K562 (cell line): ENCODE results near the gene RAB31. TPM values are rescaled to one million over a fixed set of nuclear protein-coding genes. Genes with fewer than 3 reads are reported as not detected.
A peak's percentile ranks its signal among the peaks of the same experiment; 100 is the strongest.

Source experiments
- ADNP ChIP-seq: fragments of 200-800 bp; sonication (Bioruptor generic); IDR thresholded peaks from 2 replicates; pipeline ENCODE4 v1.6.1; 2016; ENCODE audit warnings: missing genetic modification characterization, missing compliant biosample characterization
- ATF3 ChIP-seq, 2 experiments: fragments of 450-650 bp in 1 of 2; sonication (generic) in 1 of 2; formaldehyde crosslinking in 1 of 2; IDR thresholded peaks in 1 of 2; conservative IDR thresholded peaks in 1 of 2; 2 replicates each; pipeline versions ENCODE4 v1.6.1 to v1.8.1; 2016 to 2023; ENCODE audit warnings: mild to moderate bottlenecking in 2 of 2, moderate library complexity in 2 of 2, inconsistent platforms in 1 of 2, missing genetic modification reagents in 1 of 2
- CREB1 ChIP-seq, 2 experiments: sonication (generic) in 1 of 2; formaldehyde crosslinking in 1 of 2; IDR thresholded peaks; 2 replicates each; pipeline versions ENCODE4 v1.6.1 to v1.8.0; 2012 to 2022; ENCODE audit warnings: inconsistent platforms in 1 of 2, mild to moderate bottlenecking in 1 of 2, missing genetic modification reagents in 1 of 2, moderate library complexity in 1 of 2
- CTCF ChIP-seq, 3 experiments: IDR thresholded peaks in 2 of 3; conservative IDR thresholded peaks in 1 of 3; 2 replicates each; pipeline ENCODE4 v1.5.1; 2011 to 2012; ENCODE audit warnings: low read length in 3 of 3, mild to moderate bottlenecking in 3 of 3, control low read depth in 2 of 3, improper control_type of control experiment in 1 of 3, inconsistent platforms in 1 of 3, low read depth in 1 of 3, mixed read lengths in 1 of 3, moderate library complexity in 1 of 3; ENCODE audit not compliant: insufficient read depth in 2 of 3
- CUX1 ChIP-seq: fragments of 200-800 bp; sonication (Bioruptor generic); IDR thresholded peaks from 2 replicates; pipeline ENCODE4 v1.6.1; 2016; ENCODE audit warnings: missing genetic modification characterization, missing compliant biosample characterization
- DNMT1 ChIP-seq: fragments of 450-650 bp; IDR thresholded peaks from 2 replicates; pipeline ENCODE4 v1.6.1; 2016; ENCODE audit warnings: antibody characterized with exemption, mild to moderate bottlenecking
- ERF ChIP-seq: fragments of 450-650 bp; formaldehyde crosslinking; IDR thresholded peaks from 2 replicates; pipeline ENCODE4 v1.4.0; 2020; ENCODE audit warnings: mild to moderate bottlenecking, mixed read lengths
- GATAD2A ChIP-seq: fragments of 450-650 bp; IDR thresholded peaks from 2 replicates; pipeline ENCODE4 v1.6.1; 2017
- GATAD2B ChIP-seq: fragments of 450-650 bp; IDR thresholded peaks from 2 replicates; pipeline ENCODE4 v1.6.1; 2017; ENCODE audit warnings: mild to moderate bottlenecking, borderline replicate concordance
- MED1 ChIP-seq: sonication (generic); formaldehyde crosslinking; IDR thresholded peaks from 2 replicates; pipeline ENCODE4 v1.8.1; 2023; ENCODE audit warnings: missing genetic modification reagents, borderline replicate concordance
- MTF1 ChIP-seq: fragments of 250-450 bp; sonication (Bioruptor Pico); IDR thresholded peaks from 2 replicates; pipeline ENCODE4 v1.9.0; 2021; ENCODE audit warnings: moderate library complexity, mild to moderate bottlenecking, inconsistent platforms, borderline replicate concordance
- NFATC3 ChIP-seq: fragments of 450-650 bp; IDR thresholded peaks from 2 replicates; pipeline ENCODE4 v1.6.1; 2017; ENCODE audit warnings: mild to moderate bottlenecking
- NFE2 ChIP-seq: IDR thresholded peaks from 2 replicates; pipeline ENCODE4 v1.6.1; 2014; ENCODE audit warnings: antibody characterized with exemption, low read depth
- NR2F6 ChIP-seq: fragments of 450-650 bp; formaldehyde crosslinking; IDR thresholded peaks from 2 replicates; pipeline ENCODE4 v1.4.0; 2020; ENCODE audit warnings: mild to moderate bottlenecking
- SAP30 ChIP-seq: fragments of 200-600 bp; sonication (generic); IDR thresholded peaks from 2 replicates; pipeline ENCODE4 v1.6.1; 2012; ENCODE audit warnings: borderline replicate concordance, low read depth, mild to moderate bottlenecking, moderate library complexity, low read length, control low read depth, inconsistent platforms; ENCODE audit not compliant: insufficient read depth, poor library complexity, severe bottlenecking
- SPI1 ChIP-seq: IDR thresholded peaks from 2 replicates; pipeline ENCODE4 v1.6.1; 2011; ENCODE audit warnings: low read depth, low read length, control low read depth, borderline replicate concordance
- VEZF1 ChIP-seq: fragments of 200-800 bp; sonication (Bioruptor generic); IDR thresholded peaks from 2 replicates; pipeline ENCODE4 v1.6.1; 2017; ENCODE audit warnings: missing genetic modification characterization, missing compliant biosample characterization
- ZBTB17 ChIP-seq: fragments of 450-650 bp; formaldehyde crosslinking; IDR thresholded peaks from 2 replicates; pipeline ENCODE4 v1.4.0; 2020; ENCODE audit warnings: mild to moderate bottlenecking
- ZNF274 ChIP-seq: IDR thresholded peaks from 2 replicates; pipeline ENCODE4 v1.6.1; 2011; ENCODE audit warnings: low read depth, mild to moderate bottlenecking, low read length, moderate library complexity, borderline replicate concordance
- polyA plus RNA-seq, 8 experiments: library from polyadenylated mRNA; depleted of rRNA in 4 of 8; stranded (reverse) in 5 of 8; unstranded in 3 of 8; fragments of >200 nt; fragmentation: Nextera tagmentation in 2 of 8; fragmentation: Illumina TruSeq in 1 of 8; extraction: Ambion mirVana in 2 of 8; extraction: Trizol in 1 of 8; gene quantifications; 2 replicates each; pipeline versions ENCODE4 v1.2.1 to v1.2.3, GENCODE V29; 2011 to 2014; ENCODE audit warnings: inconsistent platforms in 1 of 8, missing spikeins in 1 of 8
- total RNA-seq, 7 experiments: library from RNA; depleted of rRNA in 6 of 7; stranded (reverse); fragments of >200 nt in 6 of 7; fragmentation: Illumina TruSeq in 2 of 7; extraction: Trizol in 2 of 7; gene quantifications; 2 replicates each; pipeline versions ENCODE4 v1.2.1 to v1.2.3, GENCODE V29; 2011 to 2021; ENCODE audit warnings: low replicate concordance in 1 of 7

RAB31 gene
- total and polyA plus RNA-seq, 9 of the 15 experiments (the other 6 are each of a cell fraction or from before 2014, with no cell fraction given), result 20.7 to 70.4 (median 41.3) TPM

- TF ChIP-seq CUX1 (CRISPR knock-in tag), result peak; percentile 29; the same call in 1 of the 2 replicates
- no peak for TF ChIP-seq NFATC3
- TF ChIP-seq SPI1, result peak; percentile 85
- no peak for TF ChIP-seq MTF1
- TF ChIP-seq VEZF1 (CRISPR knock-in tag), result 0 out of 2 replicates have a peak, but pooled peaks have one; percentile 12
- 0 out of 6 replicates have a peak, but pooled peaks of 2 of the 3 experiments have one; percentile 1 to 17 for TF ChIP-seq CTCF (IDR thresholded peaks at IDR 0.05 in 2 of 3, conservative IDR thresholded peaks at IDR 0.05 in 1 of 3; ENCODE audit: insufficient read depth in 2 of 3, low read depth in 1 of 3, low read length in 3 of 3)
- no peak for TF ChIP-seq DNMT1
- TF ChIP-seq ERF (CRISPR knock-in tag), result no peak
- no peak for TF ChIP-seq GATAD2A
- TF ChIP-seq NFE2, result no peak
- TF ChIP-seq CREB1 (IDR thresholded peaks at IDR 0.05), result no peak
- no peak for TF ChIP-seq CREB1 (CRISPR knock-in tag; IDR thresholded peaks at IDR 0.05)
- TF ChIP-seq ADNP (tag), result no peak
- TF ChIP-seq MED1 (CRISPR knock-in tag), result no peak
- TF ChIP-seq ATF3 (IDR thresholded peaks at IDR 0.05), result no peak
- no peak for TF ChIP-seq ATF3 (CRISPR knock-in tag; conservative IDR thresholded peaks at IDR 0.05)
- TF ChIP-seq NR2F6, result no peak
- no peak for TF ChIP-seq SAP30
- TF ChIP-seq GATAD2B, result 0 out of 2 replicates have a peak, but pooled peaks have one; percentile 18
- TF ChIP-seq ZNF274, result no peak
- no peak for TF ChIP-seq ZBTB17 (CRISPR knock-in tag)
Measured at GRCh38 chr18:9762526-9762925, 54.4 kb downstream of the RAB31 start (continued).
